Measurements from ENCODE around the gene CASKIN1. TPM values are rescaled to one million over a fixed set of nuclear protein-coding genes. Genes with fewer than 3 reads are reported as not detected.

Gene CASKIN1
- total and polyA plus RNA-seq, 4 experiments from 2014 or later = not detected

GRCh38 chr16:2159175-2159838, 37.1 kb downstream of the CASKIN1 start:
- no peak overlapping the region for H3K27ac ChIP-seq (ENCODE audit: low read depth, low read length)
- no peak overlapping the region for H3K4me3 Mint-ChIP-seq
- no peaks in the 10 kb centered on the region for H3K27me3 ChIP-seq (ENCODE audit: insufficient read depth, low read length)
- H3K36me3 ChIP-seq (ENCODE audit: insufficient read depth, low read length) = no peaks in the 10 kb centered on the region
- ChIA-PET CTCF (ENCODE audit: partially characterized antibody) (no interaction called here), POLR2A (ENCODE audit: partially characterized antibody) (no interaction called here)
- H3K27ac Mint-ChIP-seq = peak overlapping the region in 4 of 7 donors; percentile 36 to 66 (median 44)
- H3K9me3 ChIP-seq (ENCODE audit: control insufficient read depth in 1 of 2, low read length in 2 of 2) = no peaks in the 10 kb centered on the region
- no peaks in the 10 kb centered on the region for H3K9me3 Mint-ChIP-seq
- no peak for DNase-seq
- H3K27me3 Mint-ChIP-seq = no peaks in the 10 kb centered on the region
- intact Hi-C loops (cut with micrococcal nuclease) = loop anchor here (10.0 kb wide), 1 partner anchor 295 kb away; no protein-coding TSS in a partner anchor
- no peak overlapping the region for H3K4me3 ChIP-seq (ENCODE audit: low read length in 2 of 2)
- H3K4me1 Mint-ChIP-seq = peaks cover 17 to 35% (median 27%) of the 10 kb centered on the region in 4 donors
- H3K36me3 Mint-ChIP-seq = peaks cover 0 to 10% of the 10 kb centered on the region in 2 donors
- H3K4me1 ChIP-seq (ENCODE audit: insufficient read depth, low read length) = peaks cover 31% of the 10 kb centered on the region

- CTCF ChIA-PET (ENCODE audit: partially characterized antibody) = interaction anchor here (4.6 kb wide), 1 partner anchor 18 kb away, joined by 30 read pairs; no protein-coding TSS in a partner anchor
- peaks cover 24 to 45% (median 35%) of the 10 kb centered on the region in 4 donors for H3K4me1 Mint-ChIP-seq
- intact Hi-C loops (cut with micrococcal nuclease) = loop anchor here (10.0 kb wide), 1 partner anchor 293 kb away; no protein-coding TSS in a partner anchor
Observed at GRCh38 chr16:2158262-2158638, 38.2 kb downstream of the CASKIN1 start.

GRCh38 chr16:2157480-2158261, 38.7 kb downstream of the CASKIN1 start:
- H3K4me3 ChIP-seq (ENCODE audit: low read length in 2 of 2) = no peak overlapping the region
- no peaks in the 10 kb centered on the region for H3K36me3 ChIP-seq (ENCODE audit: insufficient read depth, low read length)
- DNase-seq = no peak
- POLR2A ChIA-PET (ENCODE audit: partially characterized antibody) = no interaction called here
- no peaks in the 10 kb centered on the region for H3K27me3 Mint-ChIP-seq
- no peaks in the 10 kb centered on the region for H3K9me3 ChIP-seq (ENCODE audit: control insufficient read depth in 1 of 2, low read length in 2 of 2)
- H3K27ac Mint-ChIP-seq = peak overlapping the region in 3 of 7 donors; percentile 36 to 88 (median 73)
- no peaks in the 10 kb centered on the region for H3K9me3 Mint-ChIP-seq
- CTCF ChIA-PET (ENCODE audit: partially characterized antibody) = interaction anchor here (4.6 kb wide), 1 partner anchor 17 kb away, joined by 30 read pairs; no protein-coding TSS in a partner anchor
- H3K27ac ChIP-seq (ENCODE audit: low read depth, low read length) = no peak overlapping the region
- no peaks in the 10 kb centered on the region for H3K27me3 ChIP-seq (ENCODE audit: insufficient read depth, low read length)
- H3K4me1 Mint-ChIP-seq = peaks cover 24 to 49% (median 36%) of the 10 kb centered on the region in 4 donors
- peaks cover 0 to 14% of the 10 kb centered on the region in 2 donors for H3K36me3 Mint-ChIP-seq
- H3K4me1 ChIP-seq (ENCODE audit: insufficient read depth, low read length) = peaks cover 47% of the 10 kb centered on the region
- intact Hi-C loops (cut with micrococcal nuclease) = loop anchor here (10.0 kb wide), 1 partner anchor 293 kb away; no protein-coding TSS in a partner anchor
- peak overlapping the region in 5 of 8 donors; percentile 76 to 95 (median 95) for H3K4me3 Mint-ChIP-seq

More at GRCh38 chr16:2158262-2158638, 38.2 kb downstream of the CASKIN1 start:
- Histone ChIP-seq H3K4me1 (ENCODE audit: insufficient read depth, low read length) (peaks cover 41% of the 10 kb centered on the region), H3K9me3 (ENCODE audit: control insufficient read depth in 1 of 2, low read length in 2 of 2) (no peaks in the 10 kb centered on the region), H3K27ac (ENCODE audit: low read depth, low read length) (no peak overlapping the region), H3K36me3 (ENCODE audit: insufficient read depth, low read length) (no peaks in the 10 kb centered on the region), H3K4me3 (ENCODE audit: low read length in 2 of 2) (no peak overlapping the region), H3K27me3 (ENCODE audit: insufficient read depth, low read length) (no peaks in the 10 kb centered on the region)
- no peak overlapping the region for H3K4me3 Mint-ChIP-seq
- H3K36me3 Mint-ChIP-seq = peaks cover 0 to 14% of the 10 kb centered on the region in 2 donors
- peak overlapping the region in 2 of 7 donors; percentile 15 to 68 for H3K27ac Mint-ChIP-seq
- POLR2A ChIA-PET (ENCODE audit: partially characterized antibody) = no interaction called here
- H3K9me3 Mint-ChIP-seq = no peaks in the 10 kb centered on the region
- DNase-seq = no peak
- no peaks in the 10 kb centered on the region for H3K27me3 Mint-ChIP-seq

GRCh38 chr16:2156849-2157224, 39.6 kb downstream of the CASKIN1 start:
- no peak overlapping the region for H3K27ac ChIP-seq (ENCODE audit: low read depth, low read length)
- Mint-ChIP-seq H3K27me3 (no peaks in the 10 kb centered on the region), H3K4me3 (peak overlapping the region; percentile 94 to 98 (median 95)), H3K36me3 (peaks cover 0 to 14% of the 10 kb centered on the region in 2 donors), H3K4me1 (peaks cover 24 to 55% (median 38%) of the 10 kb centered on the region in 4 donors), H3K9me3 (no peaks in the 10 kb centered on the region), H3K27ac (peak overlapping the region in 5 of 7 donors; percentile 69 to 95 (median 89))
- H3K4me3 ChIP-seq (ENCODE audit: low read length in 2 of 2) = no peak overlapping the region
- no peaks in the 10 kb centered on the region for H3K27me3 ChIP-seq (ENCODE audit: insufficient read depth, low read length)
- no peaks in the 10 kb centered on the region for H3K9me3 ChIP-seq (ENCODE audit: control insufficient read depth in 1 of 2, low read length in 2 of 2)
- H3K36me3 ChIP-seq (ENCODE audit: insufficient read depth, low read length) = peaks cover 2% of the 10 kb centered on the region
- peaks cover 56% of the 10 kb centered on the region for H3K4me1 ChIP-seq (ENCODE audit: insufficient read depth, low read length)
- intact Hi-C loops (cut with micrococcal nuclease) = loop anchor here (1.0 to 10.0 kb wide), 2 partner anchors 38 to 292 kb away; no protein-coding TSS in a partner anchor
- ChIA-PET POLR2A (ENCODE audit: partially characterized antibody) (no interaction called here), CTCF (ENCODE audit: partially characterized antibody) (interaction anchor here (4.6 kb wide), 1 partner anchor 16 kb away, joined by 30 read pairs; no protein-coding TSS in a partner anchor)
- no peak for DNase-seq

- DNase-seq = no peak
Observed at GRCh38 chr16:2155977-2156848, 40.2 kb downstream of the CASKIN1 start.

More at GRCh38 chr16:2155977-2156848, 40.2 kb downstream of the CASKIN1 start:
- ChIA-PET CTCF (ENCODE audit: partially characterized antibody) (interaction anchor here (0.9 to 4.6 kb wide), 6 partner anchors 12 to 192 kb away, joined by 3 to 30 read pairs (median 4); partner anchors contain the start of gene RPS2), POLR2A (ENCODE audit: partially characterized antibody) (interaction anchor here (0.5 to 3.7 kb wide), 48 partner anchors 10 to 1567 kb away, joined by 3 to 75 read pairs (median 7); partner anchors contain the start of genes AMDHD2, ATP6V0C, CCNF and ECI1)
- intact Hi-C loops (cut with micrococcal nuclease) = loop anchor here (1.0 to 10.0 kb wide), 13 partner anchors 19 to 357 kb away; partner anchors contain the start of genes ATP6V0C, E4F1, ECI1 and GFER
- H3K4me1 Mint-ChIP-seq = peaks cover 27 to 61% (median 42%) of the 10 kb centered on the region in 4 donors
- H3K27ac Mint-ChIP-seq = peak overlapping the region; percentile 75 to 98 (median 94)
- Histone ChIP-seq H3K36me3 (ENCODE audit: insufficient read depth, low read length) (peaks cover 4% of the 10 kb centered on the region), H3K27me3 (ENCODE audit: insufficient read depth, low read length) (no peaks in the 10 kb centered on the region), H3K27ac (ENCODE audit: low read depth, low read length) (peak overlapping the region; percentile 48), H3K4me1 (ENCODE audit: insufficient read depth, low read length) (peaks cover 62% of the 10 kb centered on the region), H3K4me3 (ENCODE audit: low read length in 2 of 2) (peak overlapping the region; percentile 47 to 52), H3K9me3 (ENCODE audit: control insufficient read depth in 1 of 2, low read length in 2 of 2) (no peaks in the 10 kb centered on the region)
- no peaks in the 10 kb centered on the region for H3K9me3 Mint-ChIP-seq
- H3K4me3 Mint-ChIP-seq = peak overlapping the region; percentile 94 to 98 (median 95)
- no peaks in the 10 kb centered on the region for H3K27me3 Mint-ChIP-seq
- H3K36me3 Mint-ChIP-seq = peaks cover 0 to 14% of the 10 kb centered on the region in 2 donors
